NB4 (cell line): ENCODE data around the gene ARHGEF4.

Source experiments
- POLR2A ChIP-seq: IDR thresholded peaks from 2 replicates; pipeline ENCODE4 v1.6.1; 2011; ENCODE audit warnings: mild to moderate bottlenecking; ENCODE audit not compliant: insufficient read length; ENCODE audit errors: extremely low read depth
- TF ChIP-seq, protein P1 (sequence below): IDR thresholded peaks from one replicate; pipeline ENCODE4 v1.5.1; 2012; ENCODE audit warnings: low read depth, low read length

DNA sequence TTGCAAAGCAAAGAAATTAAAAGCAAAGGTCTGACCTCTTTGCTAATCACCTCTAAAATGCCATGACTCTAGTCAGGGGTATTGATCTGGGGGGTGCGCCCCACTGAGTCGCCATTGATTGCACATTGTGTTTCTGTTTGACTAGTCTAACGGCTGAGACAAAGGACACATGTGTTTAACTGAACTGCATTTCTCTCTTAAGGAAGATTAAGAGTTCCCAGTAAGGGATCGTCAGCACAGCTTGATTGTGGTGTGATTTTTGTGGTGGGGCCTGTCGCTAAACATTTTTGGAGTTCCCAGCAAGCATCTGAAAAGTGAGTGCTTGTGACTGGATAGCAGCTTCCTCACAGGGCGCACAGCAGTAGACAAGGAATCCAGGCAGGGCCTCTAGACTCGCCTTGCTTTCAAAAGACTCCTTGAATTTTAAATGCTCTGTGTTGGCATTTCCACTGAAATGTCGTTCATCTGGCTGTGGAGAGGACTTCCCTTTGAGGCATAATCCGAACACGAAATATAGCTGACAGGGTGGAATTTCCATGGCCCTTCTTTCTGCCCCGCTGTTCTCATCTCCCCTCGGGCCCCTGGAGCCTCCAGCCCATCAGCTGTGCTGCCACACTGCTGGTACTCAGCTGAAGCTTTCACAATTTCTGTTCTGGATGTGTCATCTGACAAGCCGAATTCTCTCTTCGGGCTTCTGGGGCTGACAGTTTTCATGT lies 130.2 kb downstream of the ARHGEF4 start:
- no peak for TF ChIP-seq POLR2A
- TF ChIP-seq, protein P1, sequence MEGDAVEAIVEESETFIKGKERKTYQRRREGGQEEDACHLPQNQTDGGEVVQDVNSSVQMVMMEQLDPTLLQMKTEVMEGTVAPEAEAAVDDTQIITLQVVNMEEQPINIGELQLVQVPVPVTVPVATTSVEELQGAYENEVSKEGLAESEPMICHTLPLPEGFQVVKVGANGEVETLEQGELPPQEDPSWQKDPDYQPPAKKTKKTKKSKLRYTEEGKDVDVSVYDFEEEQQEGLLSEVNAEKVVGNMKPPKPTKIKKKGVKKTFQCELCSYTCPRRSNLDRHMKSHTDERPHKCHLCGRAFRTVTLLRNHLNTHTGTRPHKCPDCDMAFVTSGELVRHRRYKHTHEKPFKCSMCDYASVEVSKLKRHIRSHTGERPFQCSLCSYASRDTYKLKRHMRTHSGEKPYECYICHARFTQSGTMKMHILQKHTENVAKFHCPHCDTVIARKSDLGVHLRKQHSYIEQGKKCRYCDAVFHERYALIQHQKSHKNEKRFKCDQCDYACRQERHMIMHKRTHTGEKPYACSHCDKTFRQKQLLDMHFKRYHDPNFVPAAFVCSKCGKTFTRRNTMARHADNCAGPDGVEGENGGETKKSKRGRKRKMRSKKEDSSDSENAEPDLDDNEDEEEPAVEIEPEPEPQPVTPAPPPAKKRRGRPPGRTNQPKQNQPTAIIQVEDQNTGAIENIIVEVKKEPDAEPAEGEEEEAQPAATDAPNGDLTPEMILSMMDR: no peak
